Measurements from ENCODE around the gene SHISA9.

- TF ChIP-seq POLR2AphosphoS5 (IDR thresholded peaks at IDR 0.05): no peak
- TF ChIP-seq CTCF (IDR thresholded peaks at IDR 0.05): no peak
Observed at GRCh38 chr16:13134836-13135235, 233.4 kb downstream of the SHISA9 start.

Measured in breast epithelium (tissue), 3 donors.